Measurements from ENCODE around the gene MICAL3. TPM values are rescaled to one million over a fixed set of nuclear protein-coding genes. Genes with fewer than 3 reads are reported as not detected.

MICAL3 gene
- polyA plus RNA-seq, 3 donors = 0.23 to 0.84 TPM; not detected in 1

- H3K4me2 ChIP-seq (replicated peaks; ENCODE audit: extremely low read depth, low read length, poor library complexity, severe bottlenecking) = no peak overlapping the region
- no peak overlapping the region for H2AFZ ChIP-seq (ENCODE audit: insufficient read depth, low read depth, low read length, poor library complexity, severe bottlenecking)
- intact Hi-C loops (cut with micrococcal nuclease) = no loop called here
- H3K79me2 ChIP-seq (ENCODE audit: insufficient read depth, low read length) = no peaks in the 10 kb centered on the region
- Mint-ChIP-seq H3K9me3 (no peaks in the 10 kb centered on the region), H3K27ac (peak overlapping the region in 1 of 7 donors; percentile 41), H3K27me3 (ENCODE audit: low read depth in 3 of 3) (peaks cover 0 to 2% (median 0%) of the 10 kb centered on the region in 3 donors), H3K4me3 (no peak overlapping the region), H3K36me3 (peaks cover 0 to 2% of the 10 kb centered on the region in 2 donors), H3K4me1 (peaks cover 5% of the 10 kb centered on the region)
- H3K27ac ChIP-seq (ENCODE audit: low read depth in 1 of 2, low read length in 2 of 2) = no peak overlapping the region
- H3K4me1 ChIP-seq (ENCODE audit: control insufficient read depth in 1 of 2, insufficient read depth in 2 of 2, low read length in 2 of 2) = no peaks in the 10 kb centered on the region
- no peak for TF ChIP-seq CTCF (IDR thresholded peaks at IDR 0.05)
- H3K9ac ChIP-seq (ENCODE audit: insufficient read depth, low read length, poor library complexity, severe bottlenecking) = no peak overlapping the region
- DNase-seq = no peak
- H3K4me3 ChIP-seq (replicated peaks in 1 of 3; ENCODE audit: low read depth in 2 of 3, low read length in 3 of 3) = no peak overlapping the region
- WGBS (ENCODE audit: insufficient coverage) = 97% methylated on average over 11 of the region's 23 CpGs
- H3K36me3 ChIP-seq (replicated peaks in 1 of 2; ENCODE audit: control insufficient read depth in 1 of 2, insufficient read depth in 2 of 2, low read length in 2 of 2) = no peaks in the 10 kb centered on the region
- no peaks in the 10 kb centered on the region for H4K20me1 ChIP-seq (ENCODE audit: insufficient read depth, low read length)
- no peaks in the 10 kb centered on the region for H3K9me3 ChIP-seq (replicated peaks in 1 of 2; ENCODE audit: control insufficient read depth in 1 of 2, insufficient read depth in 1 of 2, low read length in 2 of 2)
- H3K27me3 ChIP-seq (ENCODE audit: control insufficient read depth in 2 of 2, insufficient read depth in 2 of 2, low read length in 2 of 2) = no peaks in the 10 kb centered on the region
These were observed 164.0 kb downstream of the MICAL3 start for GRCh38 chr22:17860220-17860965.

GRCh38 chr22:17858033-17858432 lies 166.3 kb downstream of the MICAL3 start:
- no peaks in the 10 kb centered on the region for H3K36me3 ChIP-seq (replicated peaks in 1 of 2; ENCODE audit: control insufficient read depth in 1 of 2, insufficient read depth in 2 of 2, low read length in 2 of 2)
- Mint-ChIP-seq H3K36me3 (no peaks in the 10 kb centered on the region), H3K4me1 (peaks cover 5% of the 10 kb centered on the region), H3K9me3 (no peaks in the 10 kb centered on the region), H3K27me3 (ENCODE audit: low read depth in 3 of 3) (peaks cover 0 to 2% (median 0%) of the 10 kb centered on the region in 3 donors), H3K27ac (no peak overlapping the region), H3K4me3 (no peak overlapping the region)
- DNase-seq = no peak
- H3K4me1 ChIP-seq (ENCODE audit: control insufficient read depth in 1 of 2, insufficient read depth in 2 of 2, low read length in 2 of 2) = no peaks in the 10 kb centered on the region
- H3K27me3 ChIP-seq (ENCODE audit: control insufficient read depth in 2 of 2, insufficient read depth in 2 of 2, low read length in 2 of 2) = no peaks in the 10 kb centered on the region
- no peak overlapping the region for H3K27ac ChIP-seq (ENCODE audit: low read depth in 1 of 2, low read length in 2 of 2)
- H3K9me3 ChIP-seq (replicated peaks in 1 of 2; ENCODE audit: control insufficient read depth in 1 of 2, insufficient read depth in 1 of 2, low read length in 2 of 2) = no peaks in the 10 kb centered on the region
- H2AFZ ChIP-seq (ENCODE audit: insufficient read depth, low read depth, low read length, poor library complexity, severe bottlenecking) = no peak overlapping the region
- no peak overlapping the region for H3K9ac ChIP-seq (ENCODE audit: insufficient read depth, low read length, poor library complexity, severe bottlenecking)
- no peaks in the 10 kb centered on the region for H4K20me1 ChIP-seq (ENCODE audit: insufficient read depth, low read length)
- TF ChIP-seq CTCF (IDR thresholded peaks at IDR 0.05) = no peak
- no peak overlapping the region for H3K4me3 ChIP-seq (replicated peaks in 1 of 3; ENCODE audit: low read depth in 2 of 3, low read length in 3 of 3)
- H3K79me2 ChIP-seq (ENCODE audit: insufficient read depth, low read length) = no peaks in the 10 kb centered on the region
- H3K4me2 ChIP-seq (replicated peaks; ENCODE audit: extremely low read depth, low read length, poor library complexity, severe bottlenecking) = no peak overlapping the region
- WGBS (ENCODE audit: insufficient coverage) = 90% methylated on average over 4 of the region's 11 CpGs
- intact Hi-C loops (cut with micrococcal nuclease) = no loop called here

Measured in CD14-positive monocyte (primary cell).